Measurements from ENCODE around the gene NGRN. TPM values are rescaled to one million over a fixed set of nuclear protein-coding genes. Genes with fewer than 3 reads are reported as not detected.

NGRN gene
- total and polyA plus RNA-seq, 2 of the 8 experiments (the other 6 are each of a cell fraction or from before 2014, with no cell fraction given) = 60.1 to 101 TPM

DNA sequence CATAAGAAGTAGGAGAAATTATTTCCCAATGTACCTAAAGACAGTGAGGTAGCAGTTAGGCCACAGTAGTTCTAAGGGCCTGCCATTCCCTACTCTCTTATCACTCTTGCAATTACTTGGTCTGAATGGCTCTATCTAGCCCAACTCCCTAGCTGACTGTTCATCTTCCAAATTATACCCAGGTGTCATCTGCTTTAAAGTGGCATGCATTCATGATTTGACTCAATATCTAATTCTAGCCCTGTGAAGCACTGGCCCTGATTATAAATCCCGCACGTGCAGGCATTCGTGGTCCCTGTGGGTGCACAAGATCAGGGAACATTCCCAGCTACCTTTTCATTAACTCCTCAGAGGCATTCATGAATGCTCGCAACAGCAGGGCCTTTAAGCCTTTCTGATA is 43.5 kb downstream of the NGRN start (continued):
- no peak for TF ChIP-seq ASH2L (IDR thresholded peaks at IDR 0.05; ENCODE audit: low read length)
- TF ChIP-seq KDM5A (IDR thresholded peaks at IDR 0.05; ENCODE audit: low read length) = no peak
- TF ChIP-seq TAF7 (optimal IDR thresholded peaks at IDR 0.05; ENCODE audit: borderline replicate concordance, low read depth, low read length) = no peak
- TF ChIP-seq SP2 (IDR thresholded peaks at IDR 0.05; ENCODE audit: low read length) = no peak
- TF ChIP-seq SIX5 (IDR thresholded peaks at IDR 0.05; ENCODE audit: low read depth, low read length) = no peak
